Lung (tissue), 12 donors: ENCODE results near the gene TCTN1. TPM values are rescaled to one million over a fixed set of nuclear protein-coding genes. Genes with fewer than 3 reads are reported as not detected.

ENCODE experiments used
- ATAC-seq: fragments of 200-7000 bp; cut with Tn5 transposase; one replicate; pipeline ENCODE4 v1.9.1; 2020; ENCODE audit warnings: moderate number of reproducible peaks; ENCODE audit not compliant: insufficient read depth, low FRiP score
- DNase-seq, 3 donors: peaks; one replicate each; pipeline ENCODE4 v3.0.0-alpha.2; 2013 to 2017
- H3K27ac ChIP-seq, 2 donors: one replicate each; pipeline ENCODE4 v1.5.1; 2013; ENCODE audit warnings: mild to moderate bottlenecking in 2 of 2, moderate library complexity in 2 of 2, control low read depth in 1 of 2, inconsistent platforms in 1 of 2, low read depth in 1 of 2, low read length in 1 of 2
- H3K27me3 ChIP-seq, 3 donors: one replicate each; pipeline ENCODE4 v1.5.1; 2013; ENCODE audit warnings: low read length in 2 of 3; ENCODE audit not compliant: control insufficient read depth in 3 of 3, insufficient read depth in 3 of 3
- H3K36me3 ChIP-seq, 4 donors: one replicate each; pipeline ENCODE4 v1.5.1; 2013; ENCODE audit warnings: low read length in 4 of 4, mild to moderate bottlenecking in 1 of 4, moderate library complexity in 1 of 4; ENCODE audit not compliant: control insufficient read depth in 4 of 4, insufficient read depth in 4 of 4
- H3K4me1 ChIP-seq, 5 donors: one replicate each; pipeline ENCODE4 v1.5.1; 2013; ENCODE audit warnings: low read length in 5 of 5, mild to moderate bottlenecking in 2 of 5, moderate library complexity in 1 of 5; ENCODE audit not compliant: control insufficient read depth in 5 of 5, insufficient read depth in 5 of 5
- H3K4me3 ChIP-seq: one replicate; pipeline ENCODE4 v1.5.1; 2013; ENCODE audit warnings: mild to moderate bottlenecking, control low read depth, moderate library complexity
- H3K9ac ChIP-seq, 2 donors: one replicate each; pipeline ENCODE4 v1.5.1; 2013; ENCODE audit warnings: low read length in 2 of 2, control low read depth in 1 of 2; ENCODE audit not compliant: insufficient read depth in 1 of 2
- H3K9me3 ChIP-seq, 4 donors: one replicate each; pipeline ENCODE4 v1.5.1; 2013; ENCODE audit warnings: low read length in 3 of 4, mild to moderate bottlenecking in 1 of 4, moderate library complexity in 1 of 4; ENCODE audit not compliant: control insufficient read depth in 4 of 4, insufficient read depth in 3 of 4
- CTCF ChIP-seq: IDR thresholded peaks from 2 replicates; pipeline ENCODE4 v1.5.1; 2012; ENCODE audit warnings: mild to moderate bottlenecking; ENCODE audit errors: control extremely low read depth, extremely low read depth
- WGBS, 2 donors: extraction: QIAGEN DNeasy Blood & Tissue Kit; methylation state at CpG; one replicate each; pipeline ENCODE4 v1.1.7; 2013; 5-methylcytosine and 5-hydroxymethylcytosine counted together
- polyA plus RNA-seq, 2 donors: library from polyadenylated mRNA; stranded (reverse); fragments of 200-250 nt; gene quantifications; one replicate each; pipeline ENCODE4 v1.2.1, GENCODE V29; 2013
- total RNA-seq, 2 donors: library from RNA; depleted of rRNA in 1 of 2; stranded (reverse); fragments of >200 nt in 1 of 2; gene quantifications; one replicate each; pipeline ENCODE4 v1.2.1, GENCODE V29; 2014 to 2021
- donor health status: control.
- donor health status: control.
- donor health status: Bipolar disorder and iron deficiency.
- donor health status: healthy.
- donor health status: DM: yes; HTN: yes; CAD: no.

The TCTN1 gene
- total and polyA plus RNA-seq, 4 donors = 22.0 to 79.2 (median 44.2) TPM

GRCh38 chr12:110636516-110636915 is 22.6 kb downstream of the TCTN1 start:
- H3K4me1 ChIP-seq = no peaks in the 10 kb centered on the region
- ATAC-seq (no peak), DNase-seq (no peak)
- no peaks in the 10 kb centered on the region for H3K9me3 ChIP-seq
- peaks cover 0 to 28% (median 7%) of the 10 kb centered on the region in 4 donors for H3K36me3 ChIP-seq
- H3K27me3 ChIP-seq = no peaks in the 10 kb centered on the region
- H3K4me3 ChIP-seq = no peak overlapping the region
- no peak overlapping the region for H3K27ac ChIP-seq
- H3K9ac ChIP-seq = no peak overlapping the region
- 86 to 94% methylated on average over 5 of the region's 5 CpGs for WGBS, 2 donors
- TF ChIP-seq CTCF = no peak

GRCh38 chr12:110637869-110638441 is 24.0 kb downstream of the TCTN1 start:
- ATAC-seq (no peak), DNase-seq (no peak)
- Histone ChIP-seq H3K36me3 (peaks cover 0 to 21% (median 5%) of the 10 kb centered on the region in 4 donors), H3K4me1 (no peaks in the 10 kb centered on the region), H3K27me3 (no peaks in the 10 kb centered on the region), H3K9me3 (no peaks in the 10 kb centered on the region), H3K9ac (no peak overlapping the region), H3K27ac (no peak overlapping the region), H3K4me3 (no peak overlapping the region)
- no peak for TF ChIP-seq CTCF
- WGBS, 2 donors = 75 to 76% methylated on average over 3 of the region's 3 CpGs

- H3K27ac ChIP-seq = peak overlapping the region in 1 of 2 donors; percentile 6
- DNase-seq = no peak
- WGBS, 2 donors = 82 to 84% methylated on average over 5 of the region's 5 CpGs
- ATAC-seq = no peak
- H3K9ac ChIP-seq = no peak overlapping the region
- H3K9me3 ChIP-seq = no peaks in the 10 kb centered on the region
- no peaks in the 10 kb centered on the region for H3K4me1 ChIP-seq
- peaks cover 0 to 22% (median 4%) of the 10 kb centered on the region in 4 donors for H3K36me3 ChIP-seq
- no peak for TF ChIP-seq CTCF
- H3K4me3 ChIP-seq = no peak overlapping the region
- H3K27me3 ChIP-seq = no peaks in the 10 kb centered on the region
Measured at GRCh38 chr12:110638796-110639195, 24.9 kb downstream of the TCTN1 start.
